EH (cell line): ENCODE measurements around the gene TERT.
"Not testable (repeated sequence)": the region's sequence is repeated elsewhere in the genome, so short reads cannot be mapped to it uniquely, and the experiment has no call there.

Experiments
- DNase-seq: peaks from one replicate; pipeline ENCODE4 v3.0.0-alpha.2; 2015; ENCODE audit warnings: low read depth

TERT gene

GRCh38 chr5:1294835-1295649 is at the start of gene TERT:
TERT (minus strand) TSS chr5:1295068; CDS start chr5:1294989, 79 bp downstream.
- DNase-seq = peak; percentile 52

GRCh38 chr5:1343931-1344901 is 49.3 kb upstream of the TERT start:
- peak; percentile 38 for DNase-seq

- DNase-seq = peak; percentile 7
These were observed 48.5 kb upstream of the TERT start for GRCh38 chr5:1343315-1343751.

GRCh38 chr5:1342711-1343110 is 47.8 kb upstream of the TERT start:
- DNase-seq = not testable (repeated sequence)

GRCh38 chr5:1342268-1342667 is 47.4 kb upstream of the TERT start:
- no peak for DNase-seq

- DNase-seq = no peak
These were observed 47.0 kb upstream of the TERT start for GRCh38 chr5:1341863-1342262.

- DNase-seq = not testable (repeated sequence)
These were observed 44.9 kb upstream of the TERT start for GRCh38 chr5:1339818-1340210.

GRCh38 chr5:1339139-1339817 is 44.4 kb upstream of the TERT start:
- DNase-seq = not testable (repeated sequence)

- DNase-seq = no peak
These were observed 43.7 kb upstream of the TERT start for GRCh38 chr5:1338506-1339070.

- DNase-seq = no peak
These were observed 43.3 kb upstream of the TERT start for GRCh38 chr5:1338196-1338490.

- no peak for DNase-seq
These were observed 42.8 kb upstream of the TERT start for GRCh38 chr5:1337489-1338195.

- no peak for DNase-seq
These were observed 42.1 kb upstream of the TERT start for GRCh38 chr5:1336749-1337488.

- no peak for DNase-seq
These were observed 41.3 kb upstream of the TERT start for GRCh38 chr5:1336106-1336561.

- DNase-seq = no peak
These were observed 40.8 kb upstream of the TERT start for GRCh38 chr5:1335540-1336095.

- no peak for DNase-seq
These were observed 40.1 kb upstream of the TERT start for GRCh38 chr5:1334831-1335539.

- DNase-seq = no peak
These were observed 39.1 kb upstream of the TERT start for GRCh38 chr5:1333986-1334385.

- not testable (repeated sequence) for DNase-seq
These were observed 38.4 kb upstream of the TERT start for GRCh38 chr5:1333286-1333685.

- DNase-seq = no peak
These were observed 37.7 kb upstream of the TERT start for GRCh38 chr5:1332461-1333001.

GRCh38 chr5:1331861-1332405 is 37.1 kb upstream of the TERT start:
- no peak for DNase-seq
